ENCODE measurements around the gene PLXDC2.

Gene PLXDC2

GRCh38 chr10:20276127-20276979, 460.1 kb downstream of the PLXDC2 start:
- no peak for DNase-seq (ENCODE audit: low read depth in 2 of 2)

- no peak for DNase-seq (ENCODE audit: low read depth in 2 of 2)
Measured at GRCh38 chr10:20277820-20278219, 461.6 kb downstream of the PLXDC2 start.

- no peak for DNase-seq (ENCODE audit: low read depth in 2 of 2)
Measured at GRCh38 chr10:20281579-20281978, 465.3 kb downstream of the PLXDC2 start.

GRCh38 chr10:20287586-20287985, 471.4 kb downstream of the PLXDC2 start:
- no peak for DNase-seq (ENCODE audit: low read depth in 2 of 2)

- no peak for DNase-seq (ENCODE audit: low read depth in 2 of 2)
Measured at GRCh38 chr10:20288060-20288459, 471.8 kb downstream of the PLXDC2 start.

- no peak for DNase-seq (ENCODE audit: low read depth in 2 of 2)
Measured at GRCh38 chr10:20289070-20289828, 473.0 kb downstream of the PLXDC2 start.

GRCh38 chr10:20298417-20298816, 482.2 kb downstream of the PLXDC2 start:
- no peak for DNase-seq (ENCODE audit: low read depth in 2 of 2)

GRCh38 chr10:20299034-20299736, 483.0 kb downstream of the PLXDC2 start:
- DNase-seq (ENCODE audit: low read depth in 2 of 2), result no peak

GRCh38 chr10:20300735-20301134, 484.5 kb downstream of the PLXDC2 start:
- DNase-seq (ENCODE audit: low read depth in 2 of 2), result no peak

GRCh38 chr10:20302033-20302432, 485.8 kb downstream of the PLXDC2 start:
- no peak for DNase-seq (ENCODE audit: low read depth in 2 of 2)

- no peak for DNase-seq (ENCODE audit: low read depth in 2 of 2)
Measured at GRCh38 chr10:20303453-20304152, 487.4 kb downstream of the PLXDC2 start.

GRCh38 chr10:20313665-20314064, 497.4 kb downstream of the PLXDC2 start:
- no peak for DNase-seq (ENCODE audit: low read depth in 2 of 2)

GRCh38 chr10:20314431-20314830, 498.2 kb downstream of the PLXDC2 start:
- DNase-seq (ENCODE audit: low read depth in 2 of 2), result no peak

- no peak for DNase-seq (ENCODE audit: low read depth in 2 of 2)
Measured at GRCh38 chr10:20327954-20328353, 511.7 kb downstream of the PLXDC2 start.

- no peak for DNase-seq (ENCODE audit: low read depth in 2 of 2)
Measured at GRCh38 chr10:20330246-20330645, 514.0 kb downstream of the PLXDC2 start.

- DNase-seq (ENCODE audit: low read depth in 2 of 2), result no peak
Measured at GRCh38 chr10:20334559-20334958, 518.3 kb downstream of the PLXDC2 start.
